Mammary epithelial cell (primary cell): ENCODE measurements around the gene TOR2A.

Experiments used
- EZH2 ChIP-seq: IDR thresholded peaks from 2 replicates; pipeline ENCODE4 v1.6.1; 2012; ENCODE audit warnings: low read length, inconsistent platforms, borderline replicate concordance
- TF ChIP-seq, protein P1 (sequence below), 2 donors: IDR thresholded peaks in 1 of 2; conservative IDR thresholded peaks in 1 of 2; 2 replicates each; pipeline ENCODE4 v1.5.1; 2011 to 2012; ENCODE audit warnings: inconsistent platforms in 2 of 2, low read length in 2 of 2, mild to moderate bottlenecking in 2 of 2, control low read depth in 1 of 2, low read depth in 1 of 2; ENCODE audit not compliant: insufficient read depth in 1 of 2; ENCODE audit errors: extremely low read depth in 1 of 2

DNA sequence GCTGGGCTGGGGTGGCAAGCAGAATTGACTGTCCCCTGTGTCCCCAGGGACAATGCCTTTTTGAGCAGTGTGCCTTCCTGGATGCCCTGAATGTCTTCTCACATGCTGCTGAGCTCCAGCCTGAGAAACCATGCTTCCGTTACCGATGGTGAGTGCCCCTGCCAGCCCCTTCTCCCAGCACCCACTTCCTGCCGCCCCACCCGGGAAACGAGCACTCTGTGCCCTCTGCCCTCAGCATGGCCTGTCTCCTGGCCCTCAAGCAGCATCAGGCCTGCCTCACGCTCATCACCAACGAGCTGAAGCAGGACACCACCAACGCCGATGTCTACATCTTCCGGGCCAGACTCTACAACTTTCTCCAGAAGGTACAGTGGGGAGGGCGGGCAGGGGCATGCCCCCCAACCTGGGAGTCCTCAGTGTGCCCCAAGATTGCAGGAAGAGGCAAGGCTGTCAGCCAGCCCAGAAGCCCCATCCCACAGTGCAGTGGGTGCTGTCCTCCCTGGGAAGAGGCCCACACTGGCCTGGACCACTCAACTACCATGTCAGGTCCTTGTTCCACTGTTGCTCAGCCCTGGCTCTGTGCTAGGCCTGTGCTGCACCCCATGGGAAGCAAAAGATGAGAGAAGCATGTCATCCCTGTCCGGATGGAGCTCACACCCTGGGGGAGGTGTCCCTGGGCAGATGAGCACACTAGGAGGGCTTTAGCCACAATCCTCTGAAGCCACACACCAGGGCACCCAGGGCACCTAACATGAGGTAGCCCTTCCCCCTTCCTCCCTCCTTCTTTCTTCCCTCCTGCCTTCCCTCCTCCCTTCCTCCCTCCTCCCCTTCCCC lies 14.8 kb downstream of the TOR2A start:
- TF ChIP-seq, protein P1, sequence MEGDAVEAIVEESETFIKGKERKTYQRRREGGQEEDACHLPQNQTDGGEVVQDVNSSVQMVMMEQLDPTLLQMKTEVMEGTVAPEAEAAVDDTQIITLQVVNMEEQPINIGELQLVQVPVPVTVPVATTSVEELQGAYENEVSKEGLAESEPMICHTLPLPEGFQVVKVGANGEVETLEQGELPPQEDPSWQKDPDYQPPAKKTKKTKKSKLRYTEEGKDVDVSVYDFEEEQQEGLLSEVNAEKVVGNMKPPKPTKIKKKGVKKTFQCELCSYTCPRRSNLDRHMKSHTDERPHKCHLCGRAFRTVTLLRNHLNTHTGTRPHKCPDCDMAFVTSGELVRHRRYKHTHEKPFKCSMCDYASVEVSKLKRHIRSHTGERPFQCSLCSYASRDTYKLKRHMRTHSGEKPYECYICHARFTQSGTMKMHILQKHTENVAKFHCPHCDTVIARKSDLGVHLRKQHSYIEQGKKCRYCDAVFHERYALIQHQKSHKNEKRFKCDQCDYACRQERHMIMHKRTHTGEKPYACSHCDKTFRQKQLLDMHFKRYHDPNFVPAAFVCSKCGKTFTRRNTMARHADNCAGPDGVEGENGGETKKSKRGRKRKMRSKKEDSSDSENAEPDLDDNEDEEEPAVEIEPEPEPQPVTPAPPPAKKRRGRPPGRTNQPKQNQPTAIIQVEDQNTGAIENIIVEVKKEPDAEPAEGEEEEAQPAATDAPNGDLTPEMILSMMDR (conservative IDR thresholded peaks at IDR 0.05 in 1 of 2, IDR thresholded peaks at IDR 0.05 in 1 of 2; ENCODE audit: extremely low read depth in 1 of 2, insufficient read depth in 1 of 2, low read depth in 1 of 2, low read length in 2 of 2) = no peak
- no peak for TF ChIP-seq EZH2
